GM18861 (cell line): ENCODE measurements around the gene HPN.
A peak's percentile ranks its signal among the peaks of the same experiment; 100 is the strongest.
"Not testable (repeated sequence)": the region's sequence is repeated elsewhere in the genome, so short reads cannot be mapped to it uniquely, and the experiment has no call there.

Experiments used
- ATAC-seq: cut with Tn5 transposase; IDR thresholded peaks from one replicate; pipeline ENCODE4 v1.9.1; 2021; ENCODE audit not compliant: unreplicated experiment

HPN gene

DNA sequence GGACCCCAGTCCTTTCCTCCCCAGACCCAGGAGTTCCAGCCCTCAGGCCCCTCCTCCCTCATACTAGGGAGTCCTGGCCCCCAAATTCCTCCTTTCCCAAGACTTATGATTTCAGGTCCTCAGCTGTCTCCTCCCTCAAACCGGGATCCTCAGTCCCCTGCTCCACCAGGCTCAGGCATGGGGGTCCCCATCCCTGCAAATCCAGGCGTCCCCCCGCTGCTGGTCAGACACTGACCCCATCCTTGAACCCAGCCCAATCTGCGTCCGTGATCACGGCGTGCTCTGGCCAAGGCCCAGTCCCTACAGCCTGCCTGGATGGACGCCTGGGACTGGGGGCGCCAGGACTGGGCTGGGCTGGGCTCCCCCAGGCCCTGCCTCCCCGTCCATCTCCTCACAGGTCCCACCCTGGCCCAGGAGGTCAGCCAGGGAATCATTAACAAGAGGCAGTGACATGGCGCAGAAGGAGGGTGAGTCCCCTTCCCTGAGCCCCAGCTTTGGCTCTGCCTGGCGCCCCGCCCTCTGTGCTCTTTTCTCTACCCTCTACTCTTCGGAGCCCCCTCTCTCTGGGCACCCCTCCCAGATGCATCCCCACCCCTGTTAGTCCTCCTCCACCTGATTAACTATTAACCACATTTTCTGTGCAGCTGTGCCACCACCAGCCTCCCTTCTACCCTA, 672 bp downstream of the HPN start:
- ATAC-seq: no peak

DNA sequence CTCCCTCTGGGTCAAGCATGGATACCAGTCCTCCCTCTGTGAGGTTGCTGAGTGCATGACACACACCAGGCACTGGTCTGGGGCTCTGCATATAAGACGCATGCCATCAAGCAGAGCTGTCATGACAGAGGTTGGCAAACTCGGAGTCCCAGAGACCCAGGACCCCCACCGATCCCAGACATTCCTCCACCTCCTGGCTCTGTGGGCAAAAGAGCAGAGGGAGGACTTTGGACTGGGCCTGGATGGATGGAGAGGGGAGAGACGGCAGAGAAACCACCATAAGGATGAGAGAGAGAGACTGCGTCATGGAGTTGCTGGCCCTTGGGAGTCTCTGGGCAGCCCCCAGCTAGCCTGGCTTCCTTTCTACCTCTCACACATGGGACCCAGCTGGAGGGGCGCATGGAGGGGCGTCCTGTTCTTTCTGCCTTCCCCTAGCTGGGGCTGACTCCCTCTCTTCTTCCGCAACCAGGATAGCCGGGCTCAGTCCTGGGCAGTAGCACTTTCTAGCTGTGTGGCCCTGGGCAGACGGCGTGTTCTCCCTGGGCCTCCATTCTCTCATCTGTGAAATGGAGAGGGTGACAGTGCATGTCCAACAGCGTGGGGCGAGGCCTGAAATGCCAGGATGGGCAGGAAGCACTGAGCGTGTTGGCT, 1.6 kb downstream of the HPN start:
- ATAC-seq: no peak

- no peak for ATAC-seq
These were observed 2.4 kb downstream of the HPN start for GRCh38 chr19:35043906-35044305.

DNA sequence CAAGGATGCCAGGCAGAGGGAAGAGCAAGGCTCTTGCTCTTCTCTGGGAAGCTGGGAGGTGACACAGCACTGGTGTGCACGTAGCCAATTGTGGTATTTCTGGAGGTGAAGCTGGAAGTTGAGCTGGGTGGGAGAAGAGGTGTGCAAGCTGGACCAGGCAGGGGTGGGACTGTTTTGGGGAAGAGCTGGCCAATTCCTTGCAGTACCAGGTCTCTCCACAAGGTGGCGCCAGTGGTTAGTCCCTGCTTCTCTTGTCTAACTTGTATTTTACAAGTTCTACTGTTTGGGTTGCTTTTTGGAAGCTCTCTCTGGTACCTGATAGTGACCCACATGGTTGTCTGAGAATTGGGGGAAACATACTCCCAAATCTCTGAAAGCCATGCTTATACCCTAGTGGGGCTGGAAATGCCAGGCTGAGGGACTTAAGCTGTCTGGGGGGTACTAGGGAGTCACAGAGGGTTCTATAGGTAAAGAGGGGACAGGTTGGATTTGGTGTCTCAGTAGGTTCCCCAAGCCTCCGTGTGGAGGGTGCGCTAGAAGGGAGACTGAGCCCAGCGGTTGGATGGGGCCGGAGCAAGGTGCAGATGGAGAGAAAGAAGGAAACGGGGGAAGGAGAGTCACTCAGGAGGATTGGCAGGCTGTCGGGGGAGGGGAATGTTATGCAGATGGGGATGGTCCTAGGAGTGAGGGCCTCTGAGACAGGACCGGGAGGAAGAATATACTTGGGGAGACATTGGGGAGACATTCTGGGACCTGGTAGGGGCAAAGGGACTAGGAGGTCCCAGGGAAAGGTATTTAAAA, 3.0 kb downstream of the HPN start:
- ATAC-seq: no peak

GRCh38 chr19:35045667-35046300, 4.3 kb downstream of the HPN start:
- peak; percentile 76 for ATAC-seq

GRCh38 chr19:35046461-35046860, 4.9 kb downstream of the HPN start:
- no peak for ATAC-seq

DNA sequence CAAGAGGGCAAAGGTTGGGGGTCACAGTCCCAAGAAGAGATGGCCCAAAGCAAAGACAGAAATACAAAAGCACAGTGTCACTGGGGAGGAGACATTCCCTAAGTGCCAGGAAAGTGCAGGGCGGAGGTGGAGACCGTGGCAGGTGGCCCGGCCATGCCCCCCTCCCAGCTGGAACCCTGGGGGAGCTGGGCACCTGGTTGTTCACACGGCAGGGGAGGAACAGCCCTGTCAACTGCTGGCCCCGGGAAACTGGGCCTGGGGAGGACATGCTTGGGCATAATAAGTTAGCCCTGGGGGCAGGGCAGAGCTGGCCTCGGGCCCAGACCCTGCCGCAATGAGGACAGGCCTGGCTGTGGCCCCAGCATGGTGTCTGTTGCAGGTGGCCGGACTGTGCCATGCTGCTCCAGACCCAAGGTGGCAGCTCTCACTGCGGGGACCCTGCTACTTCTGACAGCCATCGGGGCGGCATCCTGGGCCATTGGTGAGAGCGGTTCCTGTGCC, 7.4 kb downstream of the HPN start:
- no peak for ATAC-seq

- no peak for ATAC-seq
These were observed 7.9 kb downstream of the HPN start for GRCh38 chr19:35049456-35049855.

DNA sequence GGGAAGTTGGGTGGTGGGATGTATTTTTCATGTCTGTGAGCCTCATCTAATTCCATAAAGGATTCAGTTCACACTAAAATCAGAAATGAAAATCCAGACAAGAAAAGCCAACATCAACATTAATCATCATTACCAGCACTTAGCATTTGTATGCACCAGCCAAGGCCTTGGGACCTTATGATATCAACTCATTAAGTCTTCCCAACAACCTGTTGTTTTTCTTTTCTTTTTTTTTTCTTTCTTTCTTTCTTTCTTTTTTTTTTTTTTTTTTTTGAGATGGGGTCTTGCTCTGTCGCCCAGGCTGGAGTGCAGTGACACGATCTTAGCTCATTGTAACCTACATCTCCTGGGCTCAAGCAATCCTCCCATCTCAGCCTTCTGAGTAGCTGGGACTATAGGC, 9.1 kb downstream of the HPN start:
- not testable (repeated sequence) for ATAC-seq

GRCh38 chr19:35051268-35051667, 9.7 kb downstream of the HPN start:
- not testable (repeated sequence) for ATAC-seq

DNA sequence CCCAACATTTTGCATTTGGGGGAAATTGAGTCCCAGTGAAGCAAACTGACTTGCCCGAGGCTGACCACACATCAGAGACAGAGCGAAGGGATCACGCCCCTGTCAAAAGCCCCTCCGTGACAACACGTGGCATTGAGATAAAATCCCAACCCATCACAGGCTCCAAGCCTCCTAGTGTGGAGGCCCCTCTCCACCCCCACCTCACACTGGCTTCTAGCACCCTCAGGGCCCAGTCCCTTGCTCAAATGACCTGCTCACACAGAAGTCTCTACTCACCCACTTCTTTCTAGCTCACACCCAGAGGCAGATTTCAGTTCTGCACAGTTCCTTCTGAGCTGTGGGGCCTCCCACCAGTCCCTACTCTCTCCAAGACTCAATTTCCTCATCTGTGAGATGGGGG, 10.3 kb downstream of the HPN start:
- no peak for ATAC-seq

- no peak for ATAC-seq
These were observed 11.2 kb downstream of the HPN start for GRCh38 chr19:35052599-35053190.

GRCh38 chr19:35053667-35054293, 12.3 kb downstream of the HPN start:
- ATAC-seq: no peak

GRCh38 chr19:35054626-35055025, 13.1 kb downstream of the HPN start:
- ATAC-seq: no peak

GRCh38 chr19:35055715-35056179, 14.2 kb downstream of the HPN start:
- ATAC-seq: no peak

DNA sequence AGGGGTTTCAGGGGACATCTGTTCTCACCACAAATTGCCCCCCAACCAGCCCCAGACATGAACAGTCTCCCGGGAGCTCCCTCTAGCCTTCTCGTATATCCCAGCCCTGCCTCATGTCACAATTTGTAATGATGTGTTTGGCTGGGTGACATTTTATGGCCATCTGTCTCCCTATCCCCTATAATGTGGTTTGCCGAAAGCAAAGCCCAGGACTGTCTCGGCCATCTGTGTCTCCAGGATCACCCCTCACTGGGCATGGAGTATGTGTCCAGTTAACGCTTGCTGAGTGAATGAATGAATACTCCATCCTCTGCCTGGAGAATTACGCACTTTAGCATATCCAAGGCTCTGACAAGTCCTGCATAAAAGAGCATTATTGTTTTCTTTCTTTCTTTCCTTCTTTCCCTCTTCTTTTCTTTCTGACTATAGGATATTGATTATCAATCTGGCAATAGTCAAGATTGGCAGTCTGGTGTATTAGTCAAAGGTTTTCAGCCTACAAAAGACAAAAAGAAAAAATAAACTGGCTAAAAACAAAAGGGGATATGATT, 15.1 kb downstream of the HPN start:
- ATAC-seq: no peak

GRCh38 chr19:35058370-35058769, 16.8 kb downstream of the HPN start:
- ATAC-seq: no peak

- no peak for ATAC-seq
These were observed 17.7 kb downstream of the HPN start for GRCh38 chr19:35059006-35059798.

GRCh38 chr19:35059799-35060091, 18.2 kb downstream of the HPN start:
- no peak for ATAC-seq
